ENCODE results near the gene EARS2.
"Not testable (repeated sequence)": the region's sequence is repeated elsewhere in the genome, so short reads cannot be mapped to it uniquely, and the experiment has no call there.

EARS2 gene

GRCh38 chr16:23495671-23496070 lies 61.5 kb downstream of the EARS2 start:
- H3K4me1 Mint-ChIP-seq: peaks cover 27% of the 10 kb centered on the region
- ATAC-seq: no peak
- no peak overlapping the region for H3K4me3 Mint-ChIP-seq
- H3K27ac Mint-ChIP-seq: no peak overlapping the region
- H3K9me3 Mint-ChIP-seq: no peaks in the 10 kb centered on the region
- DNase-seq (ENCODE audit: low spot score in 2 of 2): no peak
- peaks cover 85% of the 10 kb centered on the region for H3K36me3 Mint-ChIP-seq

- peaks cover 16% of the 10 kb centered on the region for H3K4me1 Mint-ChIP-seq
- H3K4me3 Mint-ChIP-seq: no peak overlapping the region
- no peaks in the 10 kb centered on the region for H3K9me3 Mint-ChIP-seq
- H3K27ac Mint-ChIP-seq: no peak overlapping the region
- ATAC-seq (no peak), DNase-seq (ENCODE audit: low spot score in 2 of 2) (no peak)
- peaks cover 92% of the 10 kb centered on the region for H3K36me3 Mint-ChIP-seq
Measured at GRCh38 chr16:23494188-23494587, 63.0 kb downstream of the EARS2 start.

- H3K9me3 Mint-ChIP-seq: no peaks in the 10 kb centered on the region
- H3K4me3 Mint-ChIP-seq: no peak overlapping the region
- DNase-seq (ENCODE audit: low spot score in 2 of 2) (no peak), ATAC-seq (no peak)
- peaks cover 100% of the 10 kb centered on the region for H3K36me3 Mint-ChIP-seq
- peak overlapping the region; percentile 30 for H3K27ac Mint-ChIP-seq
- no peaks in the 10 kb centered on the region for H3K4me1 Mint-ChIP-seq
Measured at GRCh38 chr16:23491490-23492391, 65.4 kb downstream of the EARS2 start.

DNA sequence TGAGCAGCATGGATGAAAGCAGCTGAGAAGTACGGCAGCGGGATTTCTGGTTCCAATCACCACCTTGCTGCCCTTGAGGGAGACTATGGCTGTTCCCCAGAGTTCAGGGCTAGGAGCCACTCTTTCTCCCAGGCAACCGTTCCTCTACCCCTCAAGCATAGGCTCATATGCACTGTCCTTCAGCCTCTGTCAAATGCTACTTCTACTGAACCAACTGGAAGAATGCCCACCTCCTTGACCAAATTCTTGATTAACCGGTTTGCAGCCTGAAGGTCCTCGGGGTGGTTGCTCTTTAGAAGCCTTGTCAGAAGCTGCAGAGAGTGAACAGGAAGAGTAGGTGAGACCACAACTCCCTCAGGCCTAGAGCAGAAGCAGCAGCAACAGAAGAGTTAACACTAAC lies 70.7 kb downstream of the EARS2 start:
- Mint-ChIP-seq H3K4me3 (no peak overlapping the region), H3K9me3 (no peaks in the 10 kb centered on the region), H3K36me3 (peaks cover 100% of the 10 kb centered on the region), H3K27ac (no peak overlapping the region), H3K4me1 (peaks cover 7% of the 10 kb centered on the region)
- DNase-seq (ENCODE audit: low spot score in 2 of 2): no peak
- no peak for ATAC-seq

GRCh38 chr16:23485841-23486240 lies 71.3 kb downstream of the EARS2 start:
- no peak overlapping the region for H3K4me3 Mint-ChIP-seq
- H3K27ac Mint-ChIP-seq: no peak overlapping the region
- DNase-seq (ENCODE audit: low spot score in 2 of 2) (no peak), ATAC-seq (no peak)
- peaks cover 100% of the 10 kb centered on the region for H3K36me3 Mint-ChIP-seq
- peaks cover 7% of the 10 kb centered on the region for H3K4me1 Mint-ChIP-seq
- no peaks in the 10 kb centered on the region for H3K9me3 Mint-ChIP-seq

- no peak for ATAC-seq
- Mint-ChIP-seq H3K4me1 (peaks cover 7% of the 10 kb centered on the region), H3K36me3 (peaks cover 100% of the 10 kb centered on the region)
Measured at GRCh38 chr16:23485257-23485614, 71.9 kb downstream of the EARS2 start.

GRCh38 chr16:23484510-23485256 lies 72.5 kb downstream of the EARS2 start:
- Mint-ChIP-seq H3K4me1 (peaks cover 11% of the 10 kb centered on the region), H3K4me3 (no peak overlapping the region), H3K27ac (no peak overlapping the region), H3K9me3 (no peaks in the 10 kb centered on the region), H3K36me3 (peaks cover 100% of the 10 kb centered on the region)
- DNase-seq (ENCODE audit: low spot score in 2 of 2) (no peak), ATAC-seq (no peak)

More at GRCh38 chr16:23485257-23485614, 71.9 kb downstream of the EARS2 start:
- no peaks in the 10 kb centered on the region for H3K9me3 Mint-ChIP-seq
- no peak overlapping the region for H3K27ac Mint-ChIP-seq
- no peak for DNase-seq (ENCODE audit: low spot score in 2 of 2)
- H3K4me3 Mint-ChIP-seq: no peak overlapping the region

DNA sequence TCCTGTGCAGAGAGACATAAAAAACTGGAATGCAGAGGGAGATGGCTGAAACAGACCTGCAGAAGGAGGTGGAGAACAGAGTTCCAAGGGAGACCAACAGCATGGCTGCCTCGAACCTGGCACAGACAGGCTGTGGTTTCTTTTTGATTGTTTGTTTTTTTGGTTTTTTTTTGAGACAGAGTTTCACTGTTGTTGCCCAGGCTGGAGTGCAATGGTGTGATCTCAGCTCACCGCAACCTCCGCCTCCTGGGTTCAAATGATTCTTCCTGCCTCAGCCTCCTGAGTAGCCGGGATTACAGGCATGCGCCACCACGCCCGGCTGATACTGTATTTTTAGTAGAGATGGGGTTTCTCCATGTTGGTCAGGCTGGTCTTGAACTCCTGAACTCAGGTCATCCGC lies 73.7 kb downstream of the EARS2 start:
- Mint-ChIP-seq H3K4me1 (peaks cover 17% of the 10 kb centered on the region), H3K27ac (peak overlapping the region; percentile 93), H3K4me3 (peak overlapping the region; percentile 62), H3K36me3 (peaks cover 100% of the 10 kb centered on the region)
- H3K9me3 Mint-ChIP-seq: not testable (repeated sequence)
- DNase-seq (ENCODE audit: low spot score in 2 of 2) (peak in 1 of 2 donors; percentile 70), ATAC-seq (peak; percentile 64)

- peak overlapping the region; percentile 93 for H3K27ac Mint-ChIP-seq
- H3K9me3 Mint-ChIP-seq: no peaks in the 10 kb centered on the region
- peak; percentile 34 to 85 for DNase-seq (ENCODE audit: low spot score in 2 of 2)
Measured at GRCh38 chr16:23482778-23483177, 74.4 kb downstream of the EARS2 start.

DNA sequence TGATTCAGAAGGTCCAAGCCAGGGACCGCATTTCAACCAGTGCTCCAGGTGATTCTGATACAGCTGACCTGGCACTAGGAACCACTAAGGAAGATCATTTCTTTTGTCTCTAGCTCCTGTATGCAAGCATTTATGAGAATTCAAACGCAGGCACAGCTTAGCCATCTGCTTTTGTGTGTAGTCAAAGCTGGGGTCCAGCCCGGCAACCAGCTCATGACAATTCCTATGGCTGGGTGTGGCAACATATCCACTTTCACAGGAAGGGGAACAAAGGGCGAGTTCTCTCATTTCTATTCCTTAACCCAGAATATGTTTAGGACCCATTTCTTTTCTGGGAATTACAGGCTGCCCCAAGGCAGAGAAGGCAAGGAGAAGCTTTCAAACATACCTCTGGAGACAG lies 76.9 kb downstream of the EARS2 start:
- ATAC-seq: no peak
- DNase-seq (ENCODE audit: low spot score in 2 of 2): no peak
- peaks cover 17% of the 10 kb centered on the region for H3K4me1 Mint-ChIP-seq
- peak overlapping the region; percentile 88 for H3K27ac Mint-ChIP-seq
- no peak overlapping the region for H3K4me3 Mint-ChIP-seq
- no peaks in the 10 kb centered on the region for H3K9me3 Mint-ChIP-seq
- H3K36me3 Mint-ChIP-seq: peaks cover 100% of the 10 kb centered on the region

More at GRCh38 chr16:23482778-23483177, 74.4 kb downstream of the EARS2 start:
- ATAC-seq: peak; percentile 95
- Mint-ChIP-seq H3K4me3 (peak overlapping the region; percentile 62), H3K4me1 (peaks cover 17% of the 10 kb centered on the region), H3K36me3 (peaks cover 100% of the 10 kb centered on the region)

DNA sequence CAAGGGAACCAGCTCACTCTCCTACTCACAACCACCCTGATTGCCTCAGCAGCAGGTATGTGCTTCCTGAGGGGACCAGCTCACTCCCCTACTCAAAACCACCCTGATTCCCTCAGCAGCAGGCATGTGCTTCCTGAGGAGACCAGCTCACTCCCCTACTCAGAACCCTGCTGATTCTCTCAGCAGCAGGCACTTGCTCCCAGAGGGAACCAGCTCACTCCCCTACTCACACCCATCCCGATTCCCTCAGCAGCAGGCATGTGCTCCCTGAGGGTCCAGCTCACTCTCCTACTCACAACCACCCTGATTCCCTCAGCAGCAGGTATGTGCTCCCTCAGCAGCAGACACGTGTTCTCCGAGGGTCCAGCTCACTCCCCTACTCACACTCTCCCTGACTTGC lies 78.0 kb downstream of the EARS2 start:
- Mint-ChIP-seq H3K27ac (peak overlapping the region; percentile 88), H3K9me3 (no peaks in the 10 kb centered on the region), H3K36me3 (peaks cover 100% of the 10 kb centered on the region), H3K4me1 (peaks cover 17% of the 10 kb centered on the region), H3K4me3 (no peak overlapping the region)
- ATAC-seq: no peak
- DNase-seq (ENCODE audit: low spot score in 2 of 2): no peak

DNA sequence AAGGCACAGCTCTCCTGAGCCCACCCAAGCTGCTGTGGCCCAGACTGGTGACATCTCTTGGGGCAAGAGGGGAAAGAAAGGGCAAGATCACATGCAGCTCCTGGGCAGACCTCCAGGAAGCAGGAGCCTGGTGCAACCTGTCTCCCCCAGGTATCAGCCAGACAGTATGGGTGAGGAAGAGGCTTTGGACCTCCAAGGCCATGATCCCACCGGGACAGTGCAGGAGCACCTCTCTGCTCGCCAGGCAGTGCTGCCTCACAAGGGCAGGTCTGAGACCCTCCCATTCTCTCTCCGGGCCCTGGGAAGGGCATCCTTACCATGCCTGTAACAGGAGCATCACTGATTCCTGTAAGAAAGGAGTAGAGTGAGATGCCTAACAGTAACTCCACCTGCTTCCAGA lies 78.6 kb downstream of the EARS2 start:
- DNase-seq (ENCODE audit: low spot score in 2 of 2) (no peak), ATAC-seq (no peak)
- Mint-ChIP-seq H3K9me3 (no peaks in the 10 kb centered on the region), H3K27ac (peak overlapping the region; percentile 37), H3K4me1 (peaks cover 17% of the 10 kb centered on the region), H3K36me3 (peaks cover 100% of the 10 kb centered on the region), H3K4me3 (no peak overlapping the region)

DNA sequence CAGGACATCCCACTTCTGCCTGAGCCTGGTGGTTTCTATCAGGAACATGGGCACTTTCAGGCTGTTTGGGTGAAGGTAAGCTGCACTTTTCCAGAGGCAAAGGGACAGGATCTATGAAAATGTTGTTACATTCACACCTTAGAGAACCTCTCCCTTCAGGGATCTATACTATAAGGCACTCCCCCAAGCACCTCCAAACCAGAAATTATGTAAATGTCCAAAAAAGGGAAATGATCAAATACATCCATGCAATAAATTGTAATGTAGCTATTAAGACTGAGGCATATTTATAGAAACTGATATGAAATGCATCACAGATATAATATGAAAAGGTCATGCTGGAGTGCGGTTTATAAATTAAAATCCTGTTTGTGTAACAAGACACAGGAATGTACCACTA lies 80.9 kb downstream of the EARS2 start:
- H3K4me1 Mint-ChIP-seq: peaks cover 11% of the 10 kb centered on the region
- DNase-seq (ENCODE audit: low spot score in 2 of 2) (no peak), ATAC-seq (no peak)
- H3K36me3 Mint-ChIP-seq: peaks cover 100% of the 10 kb centered on the region
- no peaks in the 10 kb centered on the region for H3K9me3 Mint-ChIP-seq
- no peak overlapping the region for H3K4me3 Mint-ChIP-seq
- H3K27ac Mint-ChIP-seq: peak overlapping the region; percentile 12
